Measurements from ENCODE around the gene CACNA1S. TPM values are rescaled to one million over a fixed set of nuclear protein-coding genes. Genes with fewer than 3 reads are reported as not detected.

The CACNA1S gene
- total and polyA plus RNA-seq, 12 donors: under 0.01 to 0.07 TPM; not detected in 10

- no peak for TF ChIP-seq POLR2A (IDR thresholded peaks at IDR 0.05)
- TF ChIP-seq, protein P1, sequence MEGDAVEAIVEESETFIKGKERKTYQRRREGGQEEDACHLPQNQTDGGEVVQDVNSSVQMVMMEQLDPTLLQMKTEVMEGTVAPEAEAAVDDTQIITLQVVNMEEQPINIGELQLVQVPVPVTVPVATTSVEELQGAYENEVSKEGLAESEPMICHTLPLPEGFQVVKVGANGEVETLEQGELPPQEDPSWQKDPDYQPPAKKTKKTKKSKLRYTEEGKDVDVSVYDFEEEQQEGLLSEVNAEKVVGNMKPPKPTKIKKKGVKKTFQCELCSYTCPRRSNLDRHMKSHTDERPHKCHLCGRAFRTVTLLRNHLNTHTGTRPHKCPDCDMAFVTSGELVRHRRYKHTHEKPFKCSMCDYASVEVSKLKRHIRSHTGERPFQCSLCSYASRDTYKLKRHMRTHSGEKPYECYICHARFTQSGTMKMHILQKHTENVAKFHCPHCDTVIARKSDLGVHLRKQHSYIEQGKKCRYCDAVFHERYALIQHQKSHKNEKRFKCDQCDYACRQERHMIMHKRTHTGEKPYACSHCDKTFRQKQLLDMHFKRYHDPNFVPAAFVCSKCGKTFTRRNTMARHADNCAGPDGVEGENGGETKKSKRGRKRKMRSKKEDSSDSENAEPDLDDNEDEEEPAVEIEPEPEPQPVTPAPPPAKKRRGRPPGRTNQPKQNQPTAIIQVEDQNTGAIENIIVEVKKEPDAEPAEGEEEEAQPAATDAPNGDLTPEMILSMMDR (IDR thresholded peaks at IDR 0.05): no peak
- 80 to 86% (median 81%) methylated on average over 10 of the region's 10 CpGs for WGBS, 4 donors
- Histone ChIP-seq H3K4me1 (replicated peaks in 1 of 2) (no peaks in the 10 kb centered on the region), H3K27me3 (peaks cover 15% of the 10 kb centered on the region), H3K9me3 (replicated peaks in 1 of 3) (no peaks in the 10 kb centered on the region), H3K27ac (no peak overlapping the region), H3K36me3 (replicated peaks in 1 of 2) (no peaks in the 10 kb centered on the region), H3K4me3 (no peak overlapping the region)
- no peak for DNase-seq
- intact Hi-C loops (cut with DNase I): loop anchor here in 1 of 2 donors (5.0 kb wide), 1 partner anchor 150 kb away; no protein-coding TSS in a partner anchor
These were observed 10.2 kb upstream of the CACNA1S start for GRCh38 chr1:201122321-201122957.

GRCh38 chr1:201119206-201120197 is 7.3 kb upstream of the CACNA1S start:
- peaks cover 15% of the 10 kb centered on the region for H3K27me3 ChIP-seq
- no peaks in the 10 kb centered on the region for H3K9me3 ChIP-seq (replicated peaks in 1 of 3)
- H3K27ac ChIP-seq: no peak overlapping the region
- 31 to 37% (median 33%) methylated on average over 14 of the region's 14 CpGs for WGBS, 4 donors
- no peaks in the 10 kb centered on the region for H3K4me1 ChIP-seq (replicated peaks in 1 of 2)
- TF ChIP-seq, protein P1 (IDR thresholded peaks at IDR 0.05): peak; percentile 11 to 55 (median 42)
- no peak for TF ChIP-seq POLR2A (IDR thresholded peaks at IDR 0.05)
- no peak overlapping the region for H3K4me3 ChIP-seq
- DNase-seq: peak in 5 of 7 donors; percentile 29 to 58 (median 46)
- intact Hi-C loops (cut with DNase I): loop anchor here (2.0 to 10.0 kb wide), 4 partner anchors 37 to 147 kb away; no protein-coding TSS in a partner anchor
- H3K36me3 ChIP-seq (replicated peaks in 1 of 2): no peaks in the 10 kb centered on the region

GRCh38 chr1:201116091-201116490 is 3.9 kb upstream of the CACNA1S start:
- H3K36me3 ChIP-seq (replicated peaks in 1 of 2): no peaks in the 10 kb centered on the region
- H3K4me1 ChIP-seq (replicated peaks in 1 of 2): peaks cover 0 to 3% of the 10 kb centered on the region in 2 donors
- no peak for TF ChIP-seq POLR2A (IDR thresholded peaks at IDR 0.05)
- TF ChIP-seq, protein P1 (IDR thresholded peaks at IDR 0.05): no peak
- WGBS, 4 donors: 89 to 98% (median 91%) methylated on average over 2 of the region's 2 CpGs
- intact Hi-C loops (cut with DNase I): loop anchor here in 1 of 2 donors (5.0 to 10.0 kb wide), 2 partner anchors 34 to 69 kb away; no protein-coding TSS in a partner anchor
- H3K4me3 ChIP-seq: no peak overlapping the region
- no peaks in the 10 kb centered on the region for H3K9me3 ChIP-seq (replicated peaks in 1 of 3)
- no peak overlapping the region for H3K27ac ChIP-seq
- DNase-seq: no peak
- no peaks in the 10 kb centered on the region for H3K27me3 ChIP-seq

- no peak for TF ChIP-seq POLR2A (IDR thresholded peaks at IDR 0.05)
- TF ChIP-seq, protein P1 (IDR thresholded peaks at IDR 0.05): no peak
- DNase-seq: no peak
- intact Hi-C loops (cut with DNase I): loop anchor here in 1 of 2 donors (5.0 to 10.0 kb wide), 2 partner anchors 33 to 69 kb away; no protein-coding TSS in a partner anchor
- Histone ChIP-seq H3K27ac (no peak overlapping the region), H3K4me3 (no peak overlapping the region), H3K9me3 (replicated peaks in 1 of 3) (no peaks in the 10 kb centered on the region), H3K4me1 (replicated peaks in 1 of 2) (peaks cover 0 to 3% of the 10 kb centered on the region in 2 donors), H3K27me3 (no peaks in the 10 kb centered on the region), H3K36me3 (replicated peaks in 1 of 2) (no peaks in the 10 kb centered on the region)
- WGBS, 4 donors: 94 to 98% (median 95%) methylated on average over 16 to 25 of the region's 25 CpGs
These were observed 3.2 kb upstream of the CACNA1S start for GRCh38 chr1:201115390-201115937.
